Measurements from ENCODE around the gene RORB. TPM values are rescaled to one million over a fixed set of nuclear protein-coding genes. Genes with fewer than 3 reads are reported as not detected.

The RORB gene
- under 0.01 and 0.15 TPM in 2 replicates for total RNA-seq

DNA sequence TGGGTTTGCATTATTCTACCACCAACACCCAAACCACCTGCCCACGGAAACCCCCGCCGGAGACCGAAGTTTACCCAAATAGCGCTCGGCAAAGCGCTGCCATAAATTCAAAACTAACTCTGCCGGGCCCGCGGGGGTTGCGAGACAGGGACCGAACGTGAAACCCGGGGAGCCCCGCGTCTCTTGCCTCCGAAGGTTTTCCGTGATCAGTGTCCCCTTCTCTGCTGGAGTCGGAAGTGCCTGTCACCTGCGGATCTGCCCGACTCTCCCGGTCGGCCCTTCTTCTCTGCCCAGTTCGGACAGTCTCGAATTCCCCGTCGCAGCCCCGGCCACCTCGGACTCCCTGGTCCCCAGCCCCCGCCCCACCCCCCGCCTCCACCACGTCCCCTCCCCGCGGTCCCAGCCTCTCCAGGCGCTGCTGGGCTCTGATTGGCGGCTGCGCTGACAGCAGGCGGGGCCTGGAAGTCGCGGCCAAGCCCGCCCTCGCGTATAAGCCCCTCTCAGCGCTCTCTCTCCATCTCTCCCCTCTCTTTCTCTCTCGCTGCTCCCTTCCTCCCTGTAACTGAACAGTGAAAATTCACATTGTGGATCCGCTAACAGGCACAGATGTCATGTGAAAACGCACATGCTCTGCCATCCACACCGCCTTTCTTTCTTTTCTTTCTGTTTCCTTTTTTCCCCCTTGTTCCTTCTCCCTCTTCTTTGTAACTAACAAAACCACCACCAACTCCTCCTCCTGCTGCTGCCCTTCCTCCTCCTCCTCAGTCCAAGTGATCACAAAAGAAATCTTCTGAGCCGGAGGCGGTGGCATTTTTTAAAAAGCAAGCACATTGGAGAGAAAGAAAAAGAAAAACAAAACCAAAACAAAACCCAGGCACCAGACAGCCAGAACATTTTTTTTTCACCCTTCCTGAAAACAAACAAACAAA, at the start of gene RORB:
Gene RORB, plus strand, starts transcription at position 517 of the 929 bp plus-strand sequence. CDS start 642 bp downstream, outside the sequence.

